Measurements from ENCODE around the gene ASAP3.

DNA sequence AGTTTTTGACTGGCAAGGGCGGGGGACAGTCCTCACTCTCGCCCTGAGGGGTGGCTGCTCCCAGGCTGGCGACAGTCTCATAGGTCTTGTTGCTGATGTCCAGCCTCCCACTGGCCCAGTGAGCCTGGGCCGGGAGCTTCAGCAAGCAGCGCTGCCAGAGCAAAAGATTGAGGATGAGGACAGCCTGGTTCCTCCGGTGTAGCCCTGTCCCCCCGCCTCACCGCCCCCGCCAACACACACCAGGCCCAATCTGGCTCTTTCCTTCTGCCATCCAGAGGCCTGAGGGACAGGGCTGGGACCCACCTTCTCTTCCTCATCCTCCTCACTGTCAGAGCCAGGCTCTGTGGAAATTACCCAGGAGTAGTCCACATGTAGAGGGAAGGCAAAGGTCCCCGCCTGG, 50.9 kb downstream of the ASAP3 start:
- TF ChIP-seq, protein P1, sequence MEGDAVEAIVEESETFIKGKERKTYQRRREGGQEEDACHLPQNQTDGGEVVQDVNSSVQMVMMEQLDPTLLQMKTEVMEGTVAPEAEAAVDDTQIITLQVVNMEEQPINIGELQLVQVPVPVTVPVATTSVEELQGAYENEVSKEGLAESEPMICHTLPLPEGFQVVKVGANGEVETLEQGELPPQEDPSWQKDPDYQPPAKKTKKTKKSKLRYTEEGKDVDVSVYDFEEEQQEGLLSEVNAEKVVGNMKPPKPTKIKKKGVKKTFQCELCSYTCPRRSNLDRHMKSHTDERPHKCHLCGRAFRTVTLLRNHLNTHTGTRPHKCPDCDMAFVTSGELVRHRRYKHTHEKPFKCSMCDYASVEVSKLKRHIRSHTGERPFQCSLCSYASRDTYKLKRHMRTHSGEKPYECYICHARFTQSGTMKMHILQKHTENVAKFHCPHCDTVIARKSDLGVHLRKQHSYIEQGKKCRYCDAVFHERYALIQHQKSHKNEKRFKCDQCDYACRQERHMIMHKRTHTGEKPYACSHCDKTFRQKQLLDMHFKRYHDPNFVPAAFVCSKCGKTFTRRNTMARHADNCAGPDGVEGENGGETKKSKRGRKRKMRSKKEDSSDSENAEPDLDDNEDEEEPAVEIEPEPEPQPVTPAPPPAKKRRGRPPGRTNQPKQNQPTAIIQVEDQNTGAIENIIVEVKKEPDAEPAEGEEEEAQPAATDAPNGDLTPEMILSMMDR (IDR thresholded peaks at IDR 0.05; ENCODE audit: extremely low read depth in 1 of 2, insufficient read depth in 1 of 2, low read depth in 1 of 2, low read length in 2 of 2), result no peak
- TF ChIP-seq EZH2 (IDR thresholded peaks at IDR 0.05; ENCODE audit: borderline replicate concordance, low read depth, low read length, severe bottlenecking), result no peak
- no peak for TF ChIP-seq POLR2AphosphoS5 (IDR thresholded peaks at IDR 0.05; ENCODE audit: insufficient read depth, low read depth, low read length)
- no peak for TF ChIP-seq MAX (IDR thresholded peaks at IDR 0.05; ENCODE audit: insufficient read depth, insufficient read length)
- TF ChIP-seq POLR2A (IDR thresholded peaks at IDR 0.05; ENCODE audit: low read depth, low read length), result no peak
- no peak for TF ChIP-seq GATA2 (IDR thresholded peaks at IDR 0.05; ENCODE audit: insufficient read depth, insufficient read length, low read depth, low read length)

Data from endothelial cell of umbilical vein (primary cell).